Measurements from ENCODE around the gene GNAS-AS1.

GNAS-AS1 gene

GRCh38 chr20:58781138-58781537, 69.6 kb downstream of the GNAS-AS1 start:
- no peak overlapping the region for H3K4me3 ChIP-seq (ENCODE audit: low read depth, low read length)
- TF ChIP-seq CTCF (IDR thresholded peaks at IDR 0.05; ENCODE audit: borderline replicate concordance, insufficient read depth, low read depth, low read length), result no peak

GRCh38 chr20:58778760-58779159, 71.9 kb downstream of the GNAS-AS1 start:
- no peak overlapping the region for H3K4me3 ChIP-seq (ENCODE audit: low read depth, low read length)
- no peak for TF ChIP-seq CTCF (IDR thresholded peaks at IDR 0.05; ENCODE audit: borderline replicate concordance, insufficient read depth, low read depth, low read length)

GRCh38 chr20:58777657-58778056, 73.0 kb downstream of the GNAS-AS1 start:
- H3K4me3 ChIP-seq (ENCODE audit: low read depth, low read length), result no peak overlapping the region
- no peak for TF ChIP-seq CTCF (IDR thresholded peaks at IDR 0.05; ENCODE audit: borderline replicate concordance, insufficient read depth, low read depth, low read length)

- TF ChIP-seq CTCF (IDR thresholded peaks at IDR 0.05; ENCODE audit: borderline replicate concordance, insufficient read depth, low read depth, low read length), result no peak
- no peak overlapping the region for H3K4me3 ChIP-seq (ENCODE audit: low read depth, low read length)
These were observed 74.6 kb downstream of the GNAS-AS1 start for GRCh38 chr20:58776109-58776508.

GRCh38 chr20:58775371-58775770, 75.3 kb downstream of the GNAS-AS1 start:
- no peak overlapping the region for H3K4me3 ChIP-seq (ENCODE audit: low read depth, low read length)
- TF ChIP-seq CTCF (IDR thresholded peaks at IDR 0.05; ENCODE audit: borderline replicate concordance, insufficient read depth, low read depth, low read length), result no peak

- no peak for TF ChIP-seq CTCF (IDR thresholded peaks at IDR 0.05; ENCODE audit: borderline replicate concordance, insufficient read depth, low read depth, low read length)
These were observed 75.9 kb downstream of the GNAS-AS1 start for GRCh38 chr20:58774667-58775263.

GRCh38 chr20:58774214-58774613, 76.5 kb downstream of the GNAS-AS1 start:
- TF ChIP-seq CTCF (IDR thresholded peaks at IDR 0.05; ENCODE audit: borderline replicate concordance, insufficient read depth, low read depth, low read length), result no peak

More at GRCh38 chr20:58774667-58775263, 75.9 kb downstream of the GNAS-AS1 start:
- H3K4me3 ChIP-seq (ENCODE audit: low read depth, low read length), result no peak overlapping the region

More at GRCh38 chr20:58774214-58774613, 76.5 kb downstream of the GNAS-AS1 start:
- no peak overlapping the region for H3K4me3 ChIP-seq (ENCODE audit: low read depth, low read length)

Data from GM12875 (cell line).